GM12801 (cell line): ENCODE data around the gene ATL3.

Experiments
- CTCF ChIP-seq: IDR thresholded peaks from one replicate; pipeline ENCODE4 v1.5.1; 2011; ENCODE audit warnings: control low read depth; ENCODE audit not compliant: insufficient read length; ENCODE audit errors: extremely low read depth

Gene ATL3

GRCh38 chr11:63671322-63672155, at the start of gene ATL3:
ATL3 (minus strand) TSS chr11:63671376; CDS start chr11:63671335, 41 bp downstream.
- TF ChIP-seq CTCF = no peak

GRCh38 chr11:63720611-63721010, 49.4 kb upstream of the ATL3 start:
- no peak for TF ChIP-seq CTCF

GRCh38 chr11:63719987-63720386, 48.8 kb upstream of the ATL3 start:
- TF ChIP-seq CTCF = no peak

GRCh38 chr11:63719001-63719400, 47.8 kb upstream of the ATL3 start:
- TF ChIP-seq CTCF = no peak

GRCh38 chr11:63716046-63716445, 44.9 kb upstream of the ATL3 start:
- TF ChIP-seq CTCF = no peak

- no peak for TF ChIP-seq CTCF
Observed at GRCh38 chr11:63713766-63714165, 42.6 kb upstream of the ATL3 start.

GRCh38 chr11:63711838-63712237, 40.7 kb upstream of the ATL3 start:
- no peak for TF ChIP-seq CTCF
